NCI-H510A treated with DMSO at 0.1 percent for 48 hours (cell line): Measurements from ENCODE around the gene DTNA.

Source experiments
- DNase-seq: peaks from one replicate; lab custom pipeline; 2025; lab: John Stamatoyannopoulos, UW

DTNA gene

DNA sequence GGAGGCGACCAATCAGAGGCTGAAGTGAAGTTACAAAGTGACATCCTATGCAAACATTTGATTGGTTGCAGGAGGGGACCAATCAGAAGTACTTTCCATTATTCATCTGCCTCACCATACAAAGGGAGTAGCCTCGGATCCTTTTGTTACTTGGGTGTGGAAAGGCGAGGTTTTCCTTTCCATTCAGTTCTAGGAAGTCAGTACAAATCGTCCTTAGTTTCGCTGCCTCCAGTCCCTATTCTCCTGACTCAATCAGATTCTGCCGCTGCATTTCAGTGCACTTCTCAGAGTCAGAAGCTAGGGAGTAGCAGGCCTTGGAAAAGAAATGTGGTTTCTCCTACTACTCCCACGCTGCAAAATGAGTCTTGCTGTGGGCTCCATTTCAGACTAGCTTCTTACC lies 149.4 kb downstream of the DTNA start:
- no peak for DNase-seq

DNA sequence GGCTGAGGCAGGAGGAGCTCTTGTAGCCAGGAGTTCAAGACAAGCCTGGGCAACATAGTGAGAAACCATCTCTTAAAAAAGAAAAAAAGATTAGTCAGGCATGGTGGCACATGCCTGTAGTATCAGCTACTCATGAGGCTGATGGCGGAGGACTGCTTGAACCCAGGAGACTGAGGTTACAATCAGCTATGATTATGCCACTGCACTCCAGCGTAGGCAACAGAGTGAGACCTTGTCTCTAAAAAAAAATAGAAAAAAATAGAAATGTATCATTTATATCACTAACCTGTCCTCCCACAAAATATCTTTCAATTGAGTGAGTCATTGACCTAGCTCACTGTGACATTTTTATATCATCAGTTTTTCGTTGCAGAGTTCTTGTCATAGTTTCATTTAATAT lies 152.5 kb downstream of the DTNA start:
- no peak for DNase-seq

DNA sequence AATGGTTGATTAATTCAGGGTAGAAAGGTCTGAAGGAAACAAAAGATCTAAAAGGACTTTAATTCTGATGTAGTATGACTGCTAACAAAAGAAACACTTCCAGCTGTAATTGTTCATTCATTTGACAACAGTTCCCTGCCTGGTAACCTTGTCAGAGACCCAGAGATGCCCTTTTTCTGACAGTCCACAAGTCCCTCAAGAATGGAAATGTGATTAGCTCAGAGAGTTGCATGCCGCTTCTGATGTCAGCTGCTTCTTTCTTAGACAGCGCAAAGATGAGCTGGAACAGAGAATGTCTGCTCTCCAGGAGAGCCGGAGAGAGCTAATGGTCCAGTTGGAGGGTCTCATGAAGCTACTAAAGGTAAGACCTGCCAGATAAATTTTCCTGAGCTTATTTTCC lies 153.6 kb downstream of the DTNA start:
- no peak for DNase-seq

DNA sequence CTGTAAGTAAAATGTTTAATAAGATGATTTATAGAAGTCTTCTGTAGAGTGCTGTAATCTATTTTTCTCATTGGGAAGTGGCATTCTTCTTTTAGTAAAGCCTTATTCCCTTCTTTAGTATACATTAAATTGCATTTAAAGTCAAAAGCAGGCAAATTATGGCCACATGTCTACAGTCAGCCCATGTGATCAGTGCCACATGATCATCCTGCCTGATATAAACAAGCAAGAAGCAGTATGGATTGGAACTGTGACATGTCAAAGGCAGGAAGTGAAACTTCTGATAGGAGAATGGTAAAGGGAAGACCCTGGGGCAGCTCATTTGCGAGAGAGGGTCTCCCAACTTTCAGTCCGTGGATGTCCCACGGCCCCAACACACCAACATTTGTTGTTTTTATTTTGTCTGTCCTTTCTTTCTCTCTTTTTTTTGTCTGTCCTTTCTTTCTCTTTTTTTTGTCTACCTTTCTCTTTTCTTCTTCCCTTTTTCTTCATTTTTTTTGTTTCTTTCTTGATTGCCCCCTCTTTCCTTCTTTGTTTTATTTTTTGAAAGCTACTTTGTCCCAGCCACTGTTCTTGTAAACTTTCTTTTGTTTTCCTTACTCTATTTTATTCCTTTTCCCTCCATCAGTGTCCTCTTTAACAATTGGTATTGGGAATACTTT lies 154.9 kb downstream of the DTNA start:
- DNase-seq: no peak

DNA sequence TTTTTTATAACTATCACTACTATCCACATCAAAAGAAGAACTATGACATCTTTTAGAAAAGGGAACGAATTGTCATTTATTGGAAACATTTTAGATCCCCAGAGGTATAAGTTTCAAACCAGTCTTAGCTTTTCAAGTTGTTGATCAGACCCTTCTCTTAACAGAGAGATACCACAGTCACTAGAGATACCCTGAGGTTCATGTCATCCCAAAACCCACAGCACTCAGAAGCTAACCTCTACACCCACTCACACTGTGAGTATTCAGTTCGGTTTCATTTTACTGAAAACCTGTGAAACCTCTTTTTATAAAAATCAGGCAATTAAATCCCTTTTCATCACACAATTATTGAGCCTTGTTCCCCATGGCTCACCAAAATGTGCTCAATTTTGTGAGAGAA lies 156.2 kb downstream of the DTNA start:
- no peak for DNase-seq

DNA sequence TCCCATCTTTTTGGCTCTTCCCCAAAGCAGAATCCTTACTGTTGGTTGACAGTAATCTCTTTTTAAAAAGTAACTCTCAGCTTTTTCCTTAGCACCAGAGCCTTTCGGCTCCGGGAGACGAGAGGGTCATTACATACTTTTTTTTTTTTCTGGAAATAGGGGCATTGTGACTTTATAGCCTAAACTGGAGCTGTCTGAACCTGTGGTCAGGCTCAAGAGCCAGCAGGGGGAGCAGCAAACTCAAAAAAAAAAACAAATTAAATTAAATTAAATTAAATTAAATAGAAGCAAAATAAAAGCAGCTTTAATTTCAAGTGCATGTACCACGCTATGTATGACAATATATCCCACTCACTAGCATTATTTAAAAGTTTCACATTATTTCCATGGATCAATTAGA lies 156.6 kb downstream of the DTNA start:
- no peak for DNase-seq

DNA sequence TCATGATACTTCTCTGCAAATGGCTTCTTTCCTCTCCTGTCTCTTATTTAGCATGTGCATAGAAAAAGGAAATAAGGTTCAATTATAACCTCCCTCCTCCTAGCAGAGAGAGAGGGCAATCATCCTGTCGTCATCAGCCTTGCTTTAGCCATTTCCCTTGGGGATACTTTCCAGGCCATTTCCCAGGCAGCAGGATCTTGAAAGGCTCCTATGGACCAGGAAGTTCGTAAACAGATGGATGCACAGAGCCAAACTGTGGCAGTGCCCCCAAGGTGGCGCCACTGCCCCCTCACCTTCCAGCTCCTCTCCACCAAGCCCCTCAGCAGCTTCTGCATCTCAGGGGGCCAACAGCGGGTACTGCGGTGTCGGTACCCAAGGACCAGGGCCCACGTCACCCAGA lies 157.4 kb downstream of the DTNA start:
- DNase-seq: no peak

- peak; percentile 68 for DNase-seq
These were observed 160.6 kb downstream of the DTNA start for GRCh38 chr18:34870555-34871310.

- DNase-seq: no peak
These were observed 161.3 kb downstream of the DTNA start for GRCh38 chr18:34871435-34871834.

DNA sequence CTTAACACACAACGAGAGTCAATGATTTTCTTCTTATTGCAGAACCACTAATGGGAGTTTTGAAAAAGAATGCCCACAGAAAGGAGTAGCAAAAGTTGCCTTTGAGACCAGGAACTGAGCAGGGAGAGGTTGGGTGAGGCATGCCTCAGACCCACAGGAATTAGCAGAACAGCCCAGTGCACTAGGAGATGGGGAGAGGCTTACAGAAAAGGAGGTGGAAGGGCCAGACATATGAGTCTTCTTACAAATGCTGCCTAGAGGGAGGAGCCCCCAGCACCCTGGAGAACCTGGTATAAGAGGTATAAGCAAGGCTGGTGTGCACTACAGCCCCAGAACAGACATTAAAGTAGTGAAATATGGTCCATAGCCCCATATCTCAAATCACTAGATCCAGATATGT lies 162.0 kb downstream of the DTNA start:
- no peak for DNase-seq

- no peak for DNase-seq
These were observed 164.0 kb downstream of the DTNA start for GRCh38 chr18:34873986-34874580.

- DNase-seq: no peak
These were observed 165.1 kb downstream of the DTNA start for GRCh38 chr18:34875150-34875549.

DNA sequence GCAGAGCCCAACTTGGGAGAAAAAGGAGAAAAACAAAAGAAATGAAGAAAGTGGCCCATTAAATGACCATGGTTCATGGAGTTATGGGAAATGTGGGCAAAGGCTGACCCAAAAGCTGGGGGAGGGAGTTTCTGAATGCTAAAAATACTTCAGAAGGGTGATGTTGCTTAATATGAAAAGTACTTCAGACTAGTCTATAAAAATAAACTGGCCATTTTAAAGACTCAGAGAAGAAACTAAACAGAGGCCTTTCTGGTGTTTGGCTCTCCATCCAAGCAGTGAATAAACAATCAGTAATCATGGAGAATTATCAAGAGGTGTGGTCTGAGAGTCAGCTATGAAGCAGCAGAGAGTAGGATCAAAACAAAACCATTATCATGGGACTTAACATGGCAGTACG lies 170.3 kb downstream of the DTNA start:
- DNase-seq: no peak

DNA sequence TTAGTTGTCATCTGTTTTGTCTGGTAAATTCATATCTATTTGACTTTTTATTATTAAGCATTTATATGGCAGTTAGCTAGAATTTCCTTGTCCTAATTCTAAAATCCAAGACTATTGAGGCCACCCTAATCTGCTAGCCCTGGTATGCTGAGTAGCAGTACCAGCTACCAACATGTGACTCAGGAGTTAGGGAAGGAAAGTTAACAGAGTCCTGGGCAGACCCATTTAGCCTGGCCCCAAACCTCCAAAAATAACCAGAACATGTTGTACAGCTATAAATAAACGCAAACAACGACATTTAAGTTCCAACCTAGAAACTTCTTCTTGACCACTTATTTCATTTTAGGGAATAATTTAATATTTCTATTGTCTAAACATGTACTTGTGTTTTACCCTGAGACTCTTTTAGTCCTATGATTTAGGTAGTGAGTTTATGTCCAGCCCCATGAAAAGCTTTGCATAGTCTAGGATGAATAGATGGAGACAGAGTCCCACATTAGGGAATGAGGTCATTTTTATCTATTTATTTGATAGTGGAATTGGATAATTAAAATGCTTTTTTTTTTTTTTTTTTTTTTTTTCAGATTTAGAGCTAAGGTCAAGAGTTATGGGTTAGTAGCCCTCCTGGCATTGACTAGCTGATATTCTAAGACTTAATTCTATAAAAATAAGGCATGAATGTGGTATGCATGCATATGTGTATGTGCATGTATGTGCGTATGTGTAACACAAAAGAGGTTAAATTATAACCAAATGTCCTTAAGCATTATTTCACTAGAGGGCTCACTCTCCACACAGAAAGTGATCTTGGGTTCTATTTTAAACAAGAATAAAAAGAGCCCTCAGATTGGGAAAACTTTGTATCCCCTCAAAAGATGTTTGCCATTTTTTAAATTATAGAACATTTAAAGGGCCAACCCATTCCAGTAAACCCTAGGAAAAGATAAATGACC lies 171.1 kb downstream of the DTNA start:
- DNase-seq: no peak

- DNase-seq: no peak
These were observed 174.3 kb downstream of the DTNA start for GRCh38 chr18:34884436-34884835.

GRCh38 chr18:34886177-34886576 lies 176.1 kb downstream of the DTNA start:
- DNase-seq: no peak

DNA sequence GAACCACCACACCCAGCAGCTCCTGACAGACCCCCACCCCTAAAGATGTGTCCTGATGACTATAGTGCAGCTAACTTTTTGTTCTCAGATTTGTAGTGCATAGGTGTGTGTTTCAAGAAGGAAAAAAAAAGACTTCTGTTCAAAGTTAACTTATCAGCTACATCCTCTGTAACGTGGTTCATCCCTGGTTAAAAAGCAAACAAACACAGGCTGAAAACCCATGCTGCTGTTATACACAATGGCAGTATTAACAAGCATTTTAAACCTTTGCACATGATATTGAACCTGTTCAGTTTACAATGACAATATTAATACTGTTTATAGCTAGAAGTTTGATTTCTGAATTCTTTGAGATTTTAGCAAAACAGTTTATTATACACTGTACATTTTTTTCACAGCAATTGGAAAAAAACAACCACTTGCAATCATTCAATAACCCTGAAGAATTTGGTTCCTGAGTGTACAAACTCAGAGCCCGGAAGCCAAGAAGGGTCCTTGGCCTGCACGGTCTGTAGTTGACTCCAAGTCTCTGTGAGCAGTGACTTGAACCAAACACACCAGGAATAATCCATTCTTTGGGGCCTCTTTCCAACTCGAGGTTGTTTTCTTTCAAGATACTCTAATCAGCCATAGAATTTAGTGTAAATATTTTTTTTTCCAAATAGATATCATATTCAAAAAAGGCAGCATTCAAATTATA lies 177.9 kb downstream of the DTNA start:
- DNase-seq: no peak

DNA sequence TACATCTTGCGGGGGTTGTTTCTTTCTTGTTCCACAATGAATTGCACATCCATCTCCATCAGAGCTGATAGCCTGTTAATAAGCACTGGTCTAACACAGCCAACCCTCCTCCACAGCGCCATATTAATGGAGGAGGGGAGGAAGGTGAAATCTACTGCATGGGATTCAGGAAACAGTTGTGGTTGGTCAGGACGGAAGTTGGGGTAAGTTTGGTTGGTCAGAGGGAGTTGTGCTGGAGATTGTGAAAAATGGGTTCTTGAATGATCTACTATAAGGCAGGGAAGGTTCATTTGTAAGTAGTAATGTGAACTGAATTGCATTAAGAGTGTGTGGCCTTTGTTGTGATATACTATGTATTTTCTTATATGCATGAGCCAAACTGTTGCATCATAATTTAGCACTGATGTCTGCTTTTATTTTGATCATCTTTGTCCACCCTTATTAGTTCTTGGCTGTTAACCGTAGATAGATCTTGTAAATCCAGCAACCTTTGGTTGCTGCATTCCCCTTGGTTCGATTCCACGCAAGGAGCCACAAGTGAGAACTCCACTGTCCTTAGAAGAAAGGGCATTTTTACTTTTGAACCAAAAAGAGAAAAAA lies 180.5 kb downstream of the DTNA start:
- DNase-seq: no peak

GRCh38 chr18:34892379-34892778 lies 182.3 kb downstream of the DTNA start:
- DNase-seq: no peak

- DNase-seq: no peak
These were observed 183.1 kb downstream of the DTNA start for GRCh38 chr18:34893239-34893638.

DNA sequence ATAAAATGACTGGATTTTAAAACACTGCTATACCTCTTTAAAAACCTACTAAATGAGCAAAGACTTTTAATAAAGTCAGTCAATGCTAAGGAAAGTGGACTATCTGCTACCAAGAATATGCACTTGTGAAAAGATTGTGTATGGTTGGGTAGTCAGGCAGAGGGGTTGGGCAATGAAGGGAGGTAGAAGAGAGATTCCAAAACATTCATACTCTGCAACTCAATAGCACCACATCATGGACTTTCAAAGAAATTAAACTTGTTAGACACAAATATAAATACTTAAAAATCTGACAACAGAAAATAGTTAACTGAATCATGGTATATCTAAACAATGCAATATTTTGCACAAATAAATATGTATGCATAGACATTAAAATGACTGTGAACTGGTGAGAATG lies 191.2 kb downstream of the DTNA start:
- peak; percentile 15 for DNase-seq
